Measurements from ENCODE around the gene NRCAM.

- TF ChIP-seq CTCF (conservative IDR thresholded peaks at IDR 0.05) (no peak), ZFX (IDR thresholded peaks at IDR 0.05) (no peak)
Observed at GRCh38 chr7:108261560-108262255, 194.5 kb downstream of the NRCAM start.

All from C4-2B (cell line).